ENCODE measurements around the gene CCNG1.

Gene CCNG1

GRCh38 chr5:163489055-163489744 is 51.8 kb downstream of the CCNG1 start:
- no peak for DNase-seq (ENCODE audit: extremely low read depth, low read depth)
- peak; percentile 46 for TF ChIP-seq CTCF (IDR thresholded peaks at IDR 0.05; ENCODE audit: low read depth, low read length, missing control alignments)
- no peak overlapping the region for H3K4me3 ChIP-seq (replicated peaks; ENCODE audit: low read depth, low read length)

- no peak for DNase-seq (ENCODE audit: extremely low read depth, low read depth)
- TF ChIP-seq CTCF (IDR thresholded peaks at IDR 0.05; ENCODE audit: low read depth, low read length, missing control alignments) = no peak
- H3K4me3 ChIP-seq (replicated peaks; ENCODE audit: low read depth, low read length) = no peak overlapping the region
These were observed 52.3 kb downstream of the CCNG1 start for GRCh38 chr5:163489745-163490075.
